ENCODE measurements around the gene ALG12. TPM values are rescaled to one million over a fixed set of nuclear protein-coding genes. Genes with fewer than 3 reads are reported as not detected.

Gene ALG12
- total RNA-seq, 1 experiment from 2014 or later: 17.9 TPM

DNA sequence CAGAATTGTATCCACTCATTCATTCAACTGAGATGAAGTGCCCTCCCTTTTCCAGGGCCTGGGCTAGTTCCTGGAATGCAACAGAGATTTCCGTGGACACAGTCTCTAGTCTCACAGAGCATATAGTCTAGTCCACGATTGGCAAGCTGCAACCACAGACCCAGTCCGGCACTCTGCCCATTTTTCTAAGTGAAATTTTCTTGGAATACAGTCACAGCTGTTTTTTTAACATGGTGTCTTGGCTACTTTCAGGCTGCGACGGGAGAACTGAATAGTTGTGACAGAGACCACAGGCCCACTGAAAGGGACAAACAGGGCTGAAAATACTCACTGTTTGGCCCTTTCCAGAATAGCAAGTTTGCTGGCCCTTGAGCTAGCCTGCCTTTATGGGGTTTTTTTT lies 29.2 kb downstream of the ALG12 start:
- no peak for DNase-seq (ENCODE audit: low spot score)

DNA sequence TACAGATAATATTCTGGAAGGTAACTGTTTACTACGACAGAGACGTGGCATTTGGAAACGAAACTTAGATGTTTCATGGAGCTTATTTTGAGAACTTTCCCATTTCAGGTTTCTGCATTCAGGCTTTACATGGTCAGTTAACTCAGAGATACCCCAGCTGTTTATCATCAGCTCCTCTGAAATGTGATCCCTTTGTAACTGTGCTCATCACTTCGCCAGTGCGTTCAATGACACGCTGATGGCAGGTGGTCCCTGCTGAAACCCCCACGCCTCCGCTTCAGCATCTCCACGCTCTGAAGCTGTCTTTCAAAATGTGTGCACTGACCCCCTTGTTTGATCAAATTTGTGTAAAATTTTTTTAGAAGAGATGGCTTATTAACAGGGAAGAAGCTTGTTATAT lies 30.5 kb downstream of the ALG12 start:
- DNase-seq (ENCODE audit: low spot score): no peak

DNA sequence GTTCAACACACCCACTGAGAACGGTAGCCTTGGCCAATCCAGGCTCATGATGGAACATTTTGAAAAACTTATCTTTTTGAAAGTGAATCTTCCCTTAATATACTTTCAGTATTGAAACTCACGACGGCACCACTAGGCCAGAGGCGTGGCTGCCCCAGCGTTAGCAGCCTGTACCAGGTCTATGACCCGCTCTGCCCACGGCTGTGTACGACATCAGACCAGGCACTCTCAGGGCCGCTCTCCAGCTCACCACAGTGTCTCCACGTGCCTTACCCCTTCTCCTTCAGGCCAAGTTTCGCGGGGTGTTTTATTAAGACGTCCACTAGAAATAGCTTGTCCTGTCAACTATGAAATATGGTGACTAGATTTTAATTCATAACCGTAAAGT lies 31.2 kb downstream of the ALG12 start:
- no peak for DNase-seq (ENCODE audit: low spot score)

GRCh38 chr22:49886346-49887063 lies 31.7 kb downstream of the ALG12 start:
- no peak for DNase-seq (ENCODE audit: low spot score)

GRCh38 chr22:49885881-49886280 lies 32.4 kb downstream of the ALG12 start:
- DNase-seq (ENCODE audit: low spot score): no peak

- no peak for DNase-seq (ENCODE audit: low spot score)
Observed at GRCh38 chr22:49885281-49885680, 33.0 kb downstream of the ALG12 start.

DNA sequence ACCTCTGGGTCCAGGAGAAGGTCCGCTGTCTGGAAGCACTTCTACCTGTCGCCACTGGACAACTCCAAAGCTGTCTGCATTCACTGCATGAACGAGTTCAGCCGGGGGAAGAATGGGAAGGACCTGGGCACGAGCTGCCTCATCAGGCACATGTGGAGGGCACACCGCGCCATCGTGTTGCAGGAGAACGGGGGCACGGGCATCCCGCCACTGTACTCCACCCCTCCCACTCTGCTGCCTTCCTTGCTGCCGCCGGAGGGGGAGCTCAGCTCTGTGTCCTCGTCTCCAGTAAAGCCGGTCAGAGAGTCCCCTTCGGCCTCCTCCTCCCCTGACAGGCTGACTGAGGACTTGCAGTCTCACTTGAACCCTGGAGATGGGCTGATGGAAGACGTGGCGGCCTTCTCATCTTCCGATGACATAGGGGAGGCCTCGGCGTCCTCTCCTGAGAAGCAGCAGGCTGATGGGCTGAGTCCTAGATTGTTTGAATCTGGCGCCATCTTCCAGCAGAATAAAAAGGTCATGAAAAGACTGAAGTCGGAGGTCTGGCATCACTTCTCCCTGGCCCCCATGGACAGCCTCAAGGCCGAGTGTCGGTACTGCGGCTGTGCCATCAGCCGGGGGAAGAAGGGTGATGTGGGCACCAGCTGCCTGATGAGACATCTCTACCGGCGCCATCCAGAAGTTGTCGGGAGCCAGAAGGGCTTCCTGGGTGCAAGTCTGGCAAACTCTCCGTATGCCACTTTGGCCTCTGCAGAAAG lies 33.6 kb downstream of the ALG12 start:
- no peak for DNase-seq (ENCODE audit: low spot score)

- DNase-seq (ENCODE audit: low spot score): no peak
Observed at GRCh38 chr22:49884075-49884474, 34.2 kb downstream of the ALG12 start.

GRCh38 chr22:49883294-49883640 lies 35.0 kb downstream of the ALG12 start:
- DNase-seq (ENCODE audit: low spot score): no peak

- no peak for DNase-seq (ENCODE audit: low spot score)
Observed at GRCh38 chr22:49882519-49883293, 35.5 kb downstream of the ALG12 start.

DNA sequence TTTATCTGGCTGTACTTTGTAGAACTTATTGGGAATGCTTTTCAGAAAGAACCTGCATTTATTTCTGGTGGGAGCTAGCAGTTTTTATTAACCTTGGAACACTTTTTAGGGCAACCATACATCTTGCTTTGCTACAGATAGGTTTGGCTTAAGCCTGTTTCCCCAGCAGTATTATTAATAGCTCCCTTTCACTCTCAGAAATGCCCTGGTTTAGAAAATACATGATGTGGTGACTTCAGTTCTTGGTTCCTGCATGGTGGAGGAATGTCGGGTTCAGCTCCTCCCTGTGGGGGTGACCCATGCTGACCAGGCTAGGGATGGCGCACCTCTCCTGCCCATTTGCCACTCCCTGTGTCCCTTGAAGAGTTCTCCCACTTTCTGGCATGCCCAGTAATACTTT lies 36.4 kb downstream of the ALG12 start:
- no peak for DNase-seq (ENCODE audit: low spot score)

DNA sequence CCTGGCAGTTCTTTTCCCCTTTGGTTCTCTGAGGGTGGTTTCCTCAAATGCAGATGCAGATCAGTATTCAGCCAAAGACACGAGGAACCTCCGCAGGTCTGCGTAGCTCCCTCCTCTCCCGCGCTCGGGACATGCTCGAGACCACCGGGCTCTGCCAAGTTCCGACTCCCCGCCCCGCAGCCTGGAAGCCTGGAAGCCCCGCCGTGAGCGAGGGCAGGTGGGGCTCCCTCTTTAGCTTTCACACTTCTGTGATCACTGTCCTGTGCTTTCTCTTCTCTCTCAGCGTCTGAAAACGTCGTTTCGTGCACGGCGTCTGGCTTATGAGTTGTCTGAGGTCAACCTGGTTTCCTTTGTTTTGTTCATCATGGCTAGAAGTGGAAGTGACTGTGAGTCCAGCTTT lies 38.0 kb downstream of the ALG12 start:
- no peak for DNase-seq (ENCODE audit: low spot score)

DNA sequence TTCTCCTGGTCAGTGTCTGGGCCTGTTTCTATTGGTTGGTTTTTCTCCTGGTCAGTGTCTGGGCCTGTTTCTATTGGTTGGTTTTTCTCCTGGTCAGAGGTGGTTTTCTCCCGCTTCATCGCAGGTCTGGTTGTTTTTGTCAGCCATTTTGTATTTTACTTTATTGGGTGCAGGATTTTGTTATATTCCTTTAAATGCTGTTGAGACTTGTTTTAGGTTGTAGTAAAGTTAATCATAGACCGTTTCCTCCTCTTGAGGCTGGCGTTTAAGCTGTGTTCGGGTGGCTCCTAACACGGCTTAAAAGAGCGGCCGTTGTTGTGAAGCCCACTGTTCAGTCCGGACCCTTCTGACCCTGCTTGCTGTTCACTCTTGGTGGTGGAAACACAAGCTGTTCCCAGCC lies 38.4 kb downstream of the ALG12 start:
- DNase-seq (ENCODE audit: low spot score): no peak

DNA sequence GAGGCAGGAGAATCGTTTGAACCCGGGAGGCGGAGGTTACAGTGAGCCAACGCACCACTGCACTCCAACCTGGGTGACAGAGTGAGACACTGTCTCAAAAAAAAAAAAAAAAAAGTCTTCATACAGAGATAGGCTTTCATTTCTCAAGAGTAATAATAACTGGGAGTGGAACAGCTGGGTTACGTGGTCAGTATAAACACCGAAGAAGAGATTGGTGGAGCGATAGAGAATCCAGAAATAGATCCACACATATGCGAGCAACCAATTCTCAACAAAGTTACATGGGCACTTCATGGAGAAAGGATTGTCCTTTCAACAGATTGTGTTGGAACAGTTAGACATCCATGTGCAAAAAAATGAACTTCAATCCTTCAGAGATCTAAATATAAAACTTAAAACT lies 40.0 kb downstream of the ALG12 start:
- no peak for DNase-seq (ENCODE audit: low spot score)

DNA sequence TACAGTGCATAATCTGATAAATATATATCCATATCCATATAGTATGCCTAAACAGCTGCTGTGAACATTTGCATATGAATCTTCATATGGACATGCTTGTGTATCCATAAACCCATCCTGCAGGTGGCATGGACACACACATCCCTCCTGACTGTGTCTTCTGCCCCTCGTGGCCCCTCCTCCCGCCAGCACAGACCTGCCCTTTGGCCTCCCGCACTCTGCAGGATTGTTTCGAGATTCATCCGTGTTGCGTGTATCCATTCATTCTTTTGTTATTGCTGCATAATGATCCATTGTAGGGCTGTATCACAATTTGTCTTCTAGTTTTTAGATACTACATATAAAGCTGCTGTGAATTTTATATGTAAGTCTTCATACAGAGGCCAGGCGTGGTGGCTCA lies 40.6 kb downstream of the ALG12 start:
- no peak for DNase-seq (ENCODE audit: low spot score)

DNA sequence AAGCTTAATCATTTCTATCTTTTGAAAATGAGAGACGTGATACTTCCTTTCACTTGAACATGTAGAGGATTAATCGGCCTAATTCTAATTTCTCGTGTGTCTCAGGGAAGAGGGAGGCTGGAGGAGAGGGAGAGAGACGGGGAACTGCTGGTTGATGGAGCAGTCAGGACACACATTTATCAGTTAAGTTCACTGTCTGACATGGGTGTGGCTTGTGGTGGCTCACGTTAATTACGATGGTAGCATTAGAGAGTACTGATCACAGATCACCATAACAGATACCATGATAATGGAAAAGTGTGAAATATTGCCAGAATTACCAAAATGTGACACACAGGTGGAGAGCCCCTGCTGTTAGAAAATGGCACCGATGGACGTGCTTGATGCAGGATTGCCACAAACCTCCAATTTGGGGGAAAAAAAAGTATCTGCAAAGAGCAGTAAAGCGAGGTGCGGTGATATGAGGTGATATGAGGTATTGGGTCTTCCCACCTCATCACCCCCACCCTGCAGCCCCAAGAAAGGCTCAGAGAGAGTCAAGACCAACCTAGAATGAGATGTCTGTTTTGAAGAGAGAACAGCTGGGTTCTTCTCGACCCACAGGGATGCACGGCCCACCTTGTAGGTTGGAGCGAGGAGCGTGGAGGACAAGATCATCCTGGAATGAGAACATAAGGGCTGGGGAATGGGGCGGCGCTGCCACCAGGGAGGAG lies 44.9 kb downstream of the ALG12 start:
- DNase-seq (ENCODE audit: low spot score): no peak

- DNase-seq (ENCODE audit: low spot score): no peak
Observed at GRCh38 chr22:49872347-49872746, 45.9 kb downstream of the ALG12 start.

DNA sequence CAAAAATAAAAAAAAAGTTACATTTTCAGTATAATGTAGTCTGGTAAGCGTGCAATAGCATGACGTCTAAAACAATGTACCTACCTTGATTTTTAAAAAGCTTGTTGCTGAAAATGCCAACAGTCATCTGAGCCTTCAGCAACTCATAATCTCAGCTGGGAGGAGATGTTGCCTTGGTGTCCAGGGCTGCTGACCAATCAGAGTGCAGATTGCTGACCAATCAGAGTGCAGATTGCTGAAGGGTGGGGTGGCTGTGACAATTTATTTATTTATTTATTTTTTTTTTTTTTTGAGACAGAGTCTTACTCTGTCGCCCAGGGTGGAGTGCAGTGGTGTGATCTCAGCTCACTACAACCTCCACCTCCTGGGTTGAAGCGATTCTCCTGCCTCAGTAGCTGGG lies 46.8 kb downstream of the ALG12 start:
- no peak for DNase-seq (ENCODE audit: low spot score)

DNA sequence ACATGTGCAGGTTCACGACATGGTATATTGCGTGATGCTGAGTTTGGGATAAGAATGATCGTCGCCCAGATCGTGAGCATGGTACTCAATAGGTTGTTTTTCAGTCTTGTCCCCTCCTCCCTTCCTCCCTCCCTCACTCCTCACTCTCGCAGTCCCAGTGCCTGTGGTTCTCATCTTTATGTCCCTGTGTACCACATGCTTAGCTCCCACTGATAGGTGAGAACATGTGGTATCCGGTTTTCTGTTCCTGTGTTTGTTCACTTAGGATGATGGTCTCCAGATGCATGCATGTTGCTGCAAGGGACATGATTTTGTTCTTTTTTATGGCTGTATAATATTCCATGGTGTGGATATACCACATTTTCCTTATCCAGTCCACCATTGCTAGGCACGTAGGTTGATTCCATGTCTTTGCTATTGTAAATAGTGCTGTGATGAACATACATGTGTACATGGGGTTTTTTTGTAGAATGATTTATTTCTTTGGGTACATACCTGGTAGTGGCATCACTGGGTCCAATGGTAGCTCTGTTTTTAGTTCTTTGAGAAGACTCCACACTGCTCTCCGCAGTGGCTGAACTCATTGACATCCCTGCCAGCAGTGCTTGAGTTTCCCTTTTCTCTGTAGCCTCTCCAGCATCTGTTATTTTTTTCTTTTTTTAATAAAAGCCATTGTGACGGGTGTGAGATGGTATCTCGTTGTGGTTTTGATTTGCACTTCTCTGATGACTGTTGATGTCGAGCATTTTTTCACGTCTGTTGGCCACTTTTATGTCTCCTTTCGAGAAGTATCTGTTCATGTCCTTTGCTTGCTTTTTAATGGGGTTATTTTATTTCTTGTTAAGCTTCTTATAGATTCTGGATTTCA lies 48.2 kb downstream of the ALG12 start:
- DNase-seq (ENCODE audit: low spot score): no peak

DNA sequence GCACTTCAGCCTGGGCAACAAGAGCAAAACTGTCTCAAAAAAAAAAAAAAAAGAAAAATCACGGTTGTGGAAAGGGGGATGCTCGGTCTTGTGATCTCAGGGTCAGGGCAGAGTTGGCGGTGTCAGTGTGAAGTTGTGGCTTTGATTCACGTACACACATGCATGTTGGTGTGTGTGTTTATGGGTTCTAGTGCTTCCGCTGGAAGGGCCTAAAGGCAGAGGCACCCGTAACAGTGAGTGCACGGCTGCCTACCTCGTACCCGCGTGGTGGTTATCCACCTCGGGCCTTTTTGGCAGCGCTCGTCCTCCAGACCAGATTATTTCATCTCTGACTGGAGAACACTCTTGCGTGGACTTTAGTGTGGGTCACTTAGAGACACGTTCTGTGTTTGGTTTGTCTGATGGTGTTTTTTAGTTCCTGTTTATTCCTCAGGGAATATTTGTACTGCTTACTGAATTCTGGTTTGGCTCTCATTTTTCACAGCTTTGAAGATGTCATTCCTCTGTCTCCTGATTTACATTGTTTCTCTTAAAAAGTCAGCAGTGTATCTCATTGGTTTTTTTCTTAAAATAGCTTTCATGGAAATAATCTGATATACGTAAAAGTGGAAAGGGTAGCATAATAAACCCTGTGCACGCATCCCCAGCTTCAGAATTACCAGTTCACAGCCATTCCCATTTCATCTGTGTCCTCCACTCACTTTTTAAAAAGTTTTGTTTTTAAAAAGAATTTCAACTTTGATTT lies 49.0 kb downstream of the ALG12 start:
- DNase-seq (ENCODE audit: low spot score): no peak

Data from HT-29 (cell line).